CD4-positive, alpha-beta T cell (primary cell): ENCODE results near the gene CUZD1. TPM values are rescaled to one million over a fixed set of nuclear protein-coding genes. Genes with fewer than 3 reads are reported as not detected.

Experiments
- ATAC-seq: fragments of 200-7000 bp; cut with Tn5 transposase; one replicate; pipeline ENCODE4 v1.10.0; 2022; ENCODE audit warnings: mild to moderate bottlenecking; ENCODE audit not compliant: poor library complexity
- CTCF ChIA-PET: fragments of 350-600 bp; sonication (Branson Sonifier 250); formaldehyde crosslinking; loops from one replicate; lab custom pipeline; 2021; ENCODE audit warnings: antibody characterized with exemption, inconsistent platforms; lab: Charles Lee
- POLR2A ChIA-PET: fragments of 350-600 bp; sonication (Branson Sonifier 250); formaldehyde crosslinking; loops from one replicate; lab custom pipeline; 2021; ENCODE audit warnings: antibody characterized with exemption, inconsistent platforms; lab: Charles Lee
- DNase-seq, 14 experiments: peaks; one replicate each; pipeline ENCODE4 v3.0.0-alpha.2; 2013 to 2020; ENCODE audit warnings: mixed read lengths in 2 of 14
- H3K27ac ChIP-seq, 2 donors: one replicate each; pipeline versions ENCODE4 v1.5.1 to v1.7.0; 2013; ENCODE audit warnings: low read length in 2 of 2, low read depth in 1 of 2, mild to moderate bottlenecking in 1 of 2
- H3K27me3 ChIP-seq, 2 experiments: 1 replicate in 1 of 2; 2 replicates in 1 of 2; pipeline versions ENCODE4 v1.6.1 to v1.7.0; 2013; ENCODE audit warnings: low read length in 2 of 2, control low read depth in 1 of 2, mild to moderate bottlenecking in 1 of 2, moderate library complexity in 1 of 2; ENCODE audit not compliant: insufficient read depth in 2 of 2, control insufficient read depth in 1 of 2
- H3K36me3 ChIP-seq: one replicate; pipeline ENCODE4 v1.6.1; 2013; ENCODE audit warnings: low read length, control low read depth; ENCODE audit not compliant: insufficient read depth
- H3K4me1 ChIP-seq: one replicate; pipeline ENCODE4 v1.6.1; 2013; ENCODE audit warnings: low read length, control low read depth; ENCODE audit not compliant: insufficient read depth
- H3K4me3 ChIP-seq: one replicate; pipeline ENCODE4 v1.5.1; 2013; ENCODE audit warnings: mild to moderate bottlenecking, low read length, moderate library complexity
- H3K9me3 ChIP-seq, 2 experiments: 1 replicate in 1 of 2; 2 replicates in 1 of 2; pipeline versions ENCODE4 v1.6.1 to v1.7.0; 2013; ENCODE audit warnings: low read length in 2 of 2, mild to moderate bottlenecking in 2 of 2, control low read depth in 1 of 2, moderate library complexity in 1 of 2; ENCODE audit not compliant: control insufficient read depth in 1 of 2, insufficient read depth in 1 of 2
- H3K27ac Mint-ChIP-seq: one replicate; pipeline ENCODE4 v1.8.0; 2020; ENCODE audit warnings: mixed read lengths
- H3K27me3 Mint-ChIP-seq: one replicate; pipeline ENCODE4 v1.8.0; 2021; ENCODE audit warnings: mixed read lengths
- H3K36me3 Mint-ChIP-seq: one replicate; pipeline ENCODE4 v1.8.0; 2021; ENCODE audit warnings: low read depth, mixed read lengths
- H3K4me1 Mint-ChIP-seq: one replicate; pipeline ENCODE4 v1.8.0; 2021; ENCODE audit warnings: low read depth, mixed read lengths
- H3K4me3 Mint-ChIP-seq: one replicate; pipeline ENCODE4 v1.8.0; 2020; ENCODE audit warnings: mild to moderate bottlenecking, mixed read lengths
- H3K9me3 Mint-ChIP-seq: one replicate; pipeline ENCODE4 v1.8.0; 2020; ENCODE audit warnings: mixed read lengths
- CTCF ChIP-seq: fragments of 200-600 bp; IDR thresholded peaks from one replicate; pipeline ENCODE4 v1.8.0; 2022; ENCODE audit warnings: antibody characterized with exemption, mild to moderate bottlenecking
- intact Hi-C, 2 experiments: fragments of 100-400 bp; cut with DNase I in 1 of 2; cut with micrococcal nuclease in 1 of 2; formaldehyde crosslinking; loops; one replicate each; pipeline versions ENCODE4 v1.15.1 to v1.9.0; 2023 to 2025; cut with DNase I, micrococcal nuclease
- total RNA-seq, 174 experiments: library from RNA in 2 of 174; stranded (reverse) in 2 of 174; gene quantifications; one replicate each; pipeline ENCODE4 v1.2.3 and lab custom pipeline; 2021 to 2026

CUZD1 gene
- total RNA-seq, 2 experiments from 2014 or later, result 0.27 to 0.64 TPM

GRCh38 chr10:122855745-122856144, 10.1 kb upstream of the CUZD1 start:
- CTCF ChIA-PET, result no interaction called here
- peaks cover 41% of the 10 kb centered on the region for H3K36me3 ChIP-seq

GRCh38 chr10:122854648-122855047, 9.0 kb upstream of the CUZD1 start:
- no peaks in the 10 kb centered on the region for H3K27me3 ChIP-seq
- H3K27me3 Mint-ChIP-seq, result no peaks in the 10 kb centered on the region
- H3K27ac ChIP-seq, result no peak overlapping the region
- TF ChIP-seq CTCF, result no peak
- intact Hi-C loops, result no loop called here
- ChIA-PET POLR2A (no interaction called here), CTCF (no interaction called here)
- no peaks in the 10 kb centered on the region for H3K4me1 ChIP-seq
- ATAC-seq (no peak), DNase-seq (no peak)
- no peak overlapping the region for H3K4me3 Mint-ChIP-seq
- H3K27ac Mint-ChIP-seq, result no peak overlapping the region
- H3K9me3 Mint-ChIP-seq, result no peaks in the 10 kb centered on the region
- no peaks in the 10 kb centered on the region for H3K9me3 ChIP-seq
- peaks cover 41% of the 10 kb centered on the region for H3K36me3 ChIP-seq
- H3K36me3 Mint-ChIP-seq, result peaks cover 96% of the 10 kb centered on the region
- H3K4me1 Mint-ChIP-seq, result peaks cover 12% of the 10 kb centered on the region
- H3K4me3 ChIP-seq, result no peak overlapping the region

More at GRCh38 chr10:122855745-122856144, 10.1 kb upstream of the CUZD1 start:
- H3K9me3 Mint-ChIP-seq, result no peaks in the 10 kb centered on the region
- POLR2A ChIA-PET, result no interaction called here
- no peak overlapping the region for H3K27ac Mint-ChIP-seq
- intact Hi-C loops, result no loop called here
- H3K27me3 ChIP-seq, result no peaks in the 10 kb centered on the region
- no peak overlapping the region for H3K4me3 Mint-ChIP-seq
- peaks cover 85% of the 10 kb centered on the region for H3K36me3 Mint-ChIP-seq
- ATAC-seq, result no peak
- H3K27ac ChIP-seq, result no peak overlapping the region
- no peaks in the 10 kb centered on the region for H3K27me3 Mint-ChIP-seq
- H3K9me3 ChIP-seq, result no peaks in the 10 kb centered on the region
- DNase-seq, result no peak
- H3K4me3 ChIP-seq, result no peak overlapping the region
- peaks cover 12% of the 10 kb centered on the region for H3K4me1 Mint-ChIP-seq
- H3K4me1 ChIP-seq, result no peaks in the 10 kb centered on the region
- TF ChIP-seq CTCF, result no peak

- H3K4me3 ChIP-seq, result no peak overlapping the region
- Mint-ChIP-seq H3K9me3 (no peaks in the 10 kb centered on the region), H3K36me3 (peaks cover 98% of the 10 kb centered on the region), H3K27ac (no peak overlapping the region), H3K27me3 (no peaks in the 10 kb centered on the region), H3K4me3 (no peak overlapping the region), H3K4me1 (peaks cover 12% of the 10 kb centered on the region)
- H3K36me3 ChIP-seq, result peaks cover 41% of the 10 kb centered on the region
- no peaks in the 10 kb centered on the region for H3K9me3 ChIP-seq
- DNase-seq (no peak), ATAC-seq (no peak)
- H3K27ac ChIP-seq, result no peak overlapping the region
- POLR2A ChIA-PET, result no interaction called here
- intact Hi-C loops, result no loop called here
- CTCF ChIA-PET, result no interaction called here
- H3K4me1 ChIP-seq, result no peaks in the 10 kb centered on the region
- H3K27me3 ChIP-seq, result no peaks in the 10 kb centered on the region
- TF ChIP-seq CTCF, result no peak
These were observed 8.1 kb upstream of the CUZD1 start for GRCh38 chr10:122853665-122854313.
